HG02884 (cell line): ENCODE results near the gene WNT9B.

Experiments
- ATAC-seq: cut with Tn5 transposase; IDR thresholded peaks from one replicate; pipeline ENCODE4 v1.9.1; 2021; ENCODE audit warnings: mild to moderate bottlenecking, moderate library complexity; ENCODE audit not compliant: unreplicated experiment

Gene WNT9B, protein sequence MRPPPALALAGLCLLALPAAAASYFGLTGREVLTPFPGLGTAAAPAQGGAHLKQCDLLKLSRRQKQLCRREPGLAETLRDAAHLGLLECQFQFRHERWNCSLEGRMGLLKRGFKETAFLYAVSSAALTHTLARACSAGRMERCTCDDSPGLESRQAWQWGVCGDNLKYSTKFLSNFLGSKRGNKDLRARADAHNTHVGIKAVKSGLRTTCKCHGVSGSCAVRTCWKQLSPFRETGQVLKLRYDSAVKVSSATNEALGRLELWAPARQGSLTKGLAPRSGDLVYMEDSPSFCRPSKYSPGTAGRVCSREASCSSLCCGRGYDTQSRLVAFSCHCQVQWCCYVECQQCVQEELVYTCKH

DNA sequence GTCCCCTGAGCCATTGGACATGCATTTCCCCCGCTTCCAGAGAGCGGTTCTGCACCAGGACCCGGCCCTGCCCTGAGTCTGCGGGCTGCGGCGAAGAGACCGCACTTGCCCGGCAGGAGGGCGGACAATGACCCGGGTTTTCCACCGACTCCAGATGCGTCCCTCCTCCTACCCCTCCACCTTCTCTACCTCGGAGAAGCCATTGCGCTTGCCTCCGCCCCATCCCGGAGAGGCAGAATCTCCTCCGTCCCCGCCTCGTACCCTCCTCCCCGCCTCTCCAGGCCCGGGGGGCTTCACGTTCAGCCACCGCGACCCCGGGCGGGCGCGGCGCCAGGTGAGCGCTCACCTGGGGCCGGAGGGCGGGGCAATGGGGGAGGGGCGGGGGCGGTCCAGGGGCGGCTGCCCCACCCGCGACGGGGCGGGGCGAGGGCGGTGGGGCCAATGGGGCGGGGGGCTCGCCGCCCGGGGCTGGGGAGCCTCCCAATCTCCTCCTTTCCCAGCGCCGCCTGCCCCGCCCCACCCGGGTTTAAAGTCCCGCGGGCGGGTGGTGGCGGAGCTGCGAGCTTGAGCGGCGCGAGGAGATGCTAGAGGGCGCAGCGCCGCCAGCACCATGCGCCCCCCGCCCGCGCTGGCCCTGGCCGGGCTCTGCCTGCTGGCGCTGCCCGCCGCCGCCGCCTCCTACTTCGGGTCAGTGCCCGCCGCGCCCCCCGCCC, at the start of gene WNT9B:
TSS of gene WNT9B (plus strand) at position 555 of the 713 bp plus-strand sequence. CDS start at position 611, 56 bp downstream.
- ATAC-seq = no peak

DNA sequence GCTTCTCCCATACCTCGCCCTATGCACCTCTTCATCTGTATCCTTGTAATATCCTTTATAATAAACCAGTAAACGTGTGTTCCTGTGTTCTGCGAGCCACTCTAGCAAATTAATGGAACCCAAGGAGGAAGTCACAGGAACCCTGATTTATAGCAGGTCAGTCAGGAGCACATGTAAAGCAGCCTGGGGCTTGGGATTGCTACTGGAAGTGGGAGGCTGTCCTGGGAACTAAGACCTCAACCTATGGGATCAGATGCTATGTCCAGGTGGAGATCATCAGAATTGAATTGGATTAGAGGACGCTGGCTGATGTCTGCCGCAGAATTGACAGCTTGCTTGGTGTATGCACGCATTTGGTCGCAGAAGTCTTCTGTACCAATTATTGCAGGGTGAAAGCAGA, 48.6 kb upstream of the WNT9B start:
- no peak for ATAC-seq

DNA sequence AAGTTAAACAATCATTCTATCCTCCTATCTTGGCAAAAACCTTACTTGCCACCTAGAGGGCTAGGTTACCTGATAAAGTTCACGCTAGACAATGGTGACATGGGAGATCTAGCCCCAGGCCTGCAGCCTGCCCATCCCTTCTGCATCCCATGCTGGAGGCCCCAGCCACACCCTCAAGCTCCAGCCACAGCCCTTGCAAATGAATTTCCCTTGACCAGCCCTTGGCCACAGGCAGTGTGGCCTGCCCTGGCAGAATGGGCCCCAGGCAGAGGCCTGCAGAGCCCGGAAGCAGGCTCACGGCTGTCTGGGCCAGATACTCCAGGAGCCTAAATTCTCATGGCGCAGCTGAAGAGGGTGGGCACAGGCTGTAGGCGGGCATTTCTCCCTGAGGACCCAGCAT, 47.8 kb upstream of the WNT9B start:
- no peak for ATAC-seq

DNA sequence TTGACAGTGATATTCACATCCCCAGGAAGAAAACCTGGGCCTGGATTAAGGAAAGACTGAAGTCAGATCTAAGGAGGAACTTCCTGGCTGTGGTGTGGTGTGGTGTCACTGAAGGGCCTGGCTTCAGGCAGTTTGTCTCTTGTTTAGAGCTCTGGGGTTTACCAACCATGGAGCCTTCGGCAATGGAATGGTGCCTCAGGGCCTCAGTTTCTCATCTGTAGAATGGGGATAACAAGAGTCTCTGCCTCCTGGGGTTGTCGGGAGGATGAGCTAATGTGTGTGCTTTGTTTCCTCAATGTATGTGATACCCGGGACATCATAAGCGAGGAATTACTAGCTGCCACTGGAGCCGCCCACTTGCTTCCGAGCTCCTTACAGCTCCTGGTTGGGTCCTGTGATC, 45.6 kb upstream of the WNT9B start:
- ATAC-seq = no peak

DNA sequence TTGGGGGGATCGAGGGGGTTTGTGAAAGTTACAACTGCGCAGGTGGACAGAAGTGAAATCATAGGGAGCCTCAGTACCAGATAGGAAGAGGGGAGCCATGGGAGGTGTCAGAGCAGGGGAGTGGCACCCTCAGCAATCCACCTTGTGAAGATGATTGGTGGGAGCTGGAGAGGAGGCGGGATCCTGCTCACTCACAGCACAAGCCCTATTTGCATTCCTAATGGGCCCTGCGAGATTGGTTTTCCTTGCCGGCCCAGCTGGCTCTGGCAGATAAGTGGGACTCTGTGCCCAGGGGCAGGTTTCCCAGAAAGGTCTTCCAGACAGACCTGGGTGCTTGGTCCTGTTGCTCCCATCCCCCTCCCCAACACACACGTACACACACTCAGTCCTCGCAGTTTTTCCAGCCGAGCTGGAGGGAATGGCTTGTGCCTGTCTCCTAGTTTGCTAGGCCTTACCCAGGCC, 42.2 kb upstream of the WNT9B start:
- ATAC-seq = no peak

DNA sequence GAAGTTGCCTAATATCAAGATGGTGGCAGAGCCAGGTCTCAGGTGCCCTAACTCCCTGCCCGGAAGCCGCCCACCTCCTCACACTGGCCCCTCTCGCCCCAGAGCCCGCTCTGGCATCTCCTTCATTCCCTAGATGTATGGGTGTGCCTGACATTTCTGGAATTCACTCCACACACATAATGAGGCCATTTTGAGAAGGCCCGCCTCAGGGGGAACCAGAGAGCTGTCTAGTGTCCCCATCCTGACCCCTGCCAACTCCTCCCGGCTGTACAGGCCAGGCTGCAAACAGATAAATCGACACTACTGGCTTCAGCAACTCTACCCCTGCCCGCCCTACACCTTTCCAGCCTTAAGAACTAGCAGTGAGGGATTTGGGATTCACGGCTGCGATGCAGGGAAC, 40.5 kb upstream of the WNT9B start:
- no peak for ATAC-seq

DNA sequence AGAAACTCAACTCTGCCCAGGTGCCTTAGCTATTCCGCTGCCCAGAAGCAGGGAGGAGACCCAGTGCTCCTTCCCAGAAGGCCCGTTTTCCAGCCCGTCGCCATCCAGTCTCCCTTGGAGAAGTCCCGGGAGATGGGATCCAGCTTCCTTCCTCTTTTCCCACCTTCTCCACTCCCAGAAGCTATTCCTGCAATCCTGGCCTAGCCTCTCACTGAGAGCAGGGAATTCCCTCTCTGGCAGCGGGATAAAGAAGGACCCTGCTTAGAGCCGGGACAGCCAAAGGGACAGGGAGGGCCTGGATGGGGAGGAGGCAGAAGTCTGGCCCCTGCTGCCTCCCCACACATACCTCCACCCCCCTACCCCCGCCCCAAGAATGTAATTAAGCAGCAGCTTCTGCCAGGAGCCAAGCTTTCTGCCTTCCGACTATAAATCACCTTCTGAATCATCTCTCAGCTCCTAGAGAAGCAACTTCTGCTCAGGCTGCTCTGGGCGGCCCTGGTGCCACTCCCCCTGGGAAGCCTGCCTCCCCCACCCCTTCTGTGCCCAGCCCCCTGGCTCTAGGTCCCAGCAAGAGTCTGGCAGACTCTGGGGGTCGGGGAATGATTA, 39.3 kb upstream of the WNT9B start:
- no peak for ATAC-seq

DNA sequence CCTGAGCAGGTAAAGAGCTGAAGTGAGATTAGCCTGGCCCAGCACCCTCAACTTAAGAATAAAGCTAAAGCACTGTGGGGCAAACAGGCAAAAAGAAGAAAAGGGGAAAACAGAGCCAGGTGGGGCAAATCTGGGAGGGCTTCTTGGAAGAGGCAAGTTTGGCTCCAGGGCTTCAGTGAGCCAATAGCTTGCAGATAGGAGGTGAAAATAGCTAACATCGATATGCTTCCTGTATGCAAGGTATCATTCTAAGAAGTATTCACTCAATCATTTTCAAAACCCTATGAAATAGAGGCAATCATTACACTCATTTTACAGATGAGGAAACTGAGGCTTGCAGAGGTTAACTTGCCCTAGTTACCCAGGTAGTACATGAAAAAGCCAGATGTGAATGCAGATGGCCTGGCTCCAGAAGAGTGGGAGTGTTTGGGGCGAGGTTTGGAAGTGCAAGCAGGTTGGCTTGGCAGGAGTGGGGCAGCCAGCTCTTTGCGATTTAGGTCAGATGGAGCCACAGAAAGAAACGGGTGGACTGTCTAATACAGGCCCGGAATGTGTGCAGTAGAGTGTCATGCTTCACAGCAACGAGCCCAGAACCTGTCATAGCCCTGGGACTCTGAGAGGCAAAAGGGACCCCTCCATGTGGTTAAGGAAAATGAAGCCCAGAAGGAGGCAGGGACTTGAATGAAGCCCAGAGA, 38.6 kb upstream of the WNT9B start:
- no peak for ATAC-seq

DNA sequence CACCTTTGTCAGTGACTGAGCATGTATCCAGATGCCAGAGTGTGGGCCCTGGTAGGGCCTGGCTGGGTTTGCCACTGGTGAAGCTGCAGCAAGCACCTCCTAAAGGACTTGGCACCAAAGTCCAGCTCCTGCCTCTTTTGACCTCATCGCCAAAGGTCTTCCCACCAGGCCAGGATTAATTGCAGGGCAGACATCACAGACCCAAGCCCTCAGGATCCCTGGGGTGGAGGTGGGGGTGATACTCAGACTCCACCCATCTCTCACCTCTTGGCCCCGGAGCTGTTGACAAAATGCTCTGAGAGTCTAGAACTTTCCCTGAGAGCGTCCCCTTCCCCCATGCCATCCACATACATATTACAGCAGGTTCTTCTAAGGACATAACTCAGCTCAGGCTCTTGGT, 37.5 kb upstream of the WNT9B start:
- no peak for ATAC-seq

DNA sequence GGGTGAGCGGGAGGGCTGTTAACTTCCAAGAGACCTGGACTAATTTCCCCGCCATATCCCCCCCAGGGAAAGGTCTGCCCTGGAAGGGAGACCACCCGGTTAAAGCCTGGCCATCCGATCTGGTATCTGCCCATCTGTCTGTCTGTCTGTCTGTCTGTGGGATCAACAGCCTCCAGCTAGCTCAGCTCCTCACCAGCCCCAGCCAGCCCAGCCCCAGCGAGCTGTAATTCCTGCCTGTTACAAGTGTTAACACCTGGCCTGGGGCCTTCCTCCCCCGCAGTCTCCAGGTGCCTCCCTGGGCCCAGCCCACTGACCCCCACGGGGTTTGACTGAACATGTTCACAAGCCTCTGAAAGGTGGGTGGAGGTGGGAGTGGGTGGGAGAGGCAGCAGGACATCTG, 36.9 kb upstream of the WNT9B start:
- no peak for ATAC-seq

DNA sequence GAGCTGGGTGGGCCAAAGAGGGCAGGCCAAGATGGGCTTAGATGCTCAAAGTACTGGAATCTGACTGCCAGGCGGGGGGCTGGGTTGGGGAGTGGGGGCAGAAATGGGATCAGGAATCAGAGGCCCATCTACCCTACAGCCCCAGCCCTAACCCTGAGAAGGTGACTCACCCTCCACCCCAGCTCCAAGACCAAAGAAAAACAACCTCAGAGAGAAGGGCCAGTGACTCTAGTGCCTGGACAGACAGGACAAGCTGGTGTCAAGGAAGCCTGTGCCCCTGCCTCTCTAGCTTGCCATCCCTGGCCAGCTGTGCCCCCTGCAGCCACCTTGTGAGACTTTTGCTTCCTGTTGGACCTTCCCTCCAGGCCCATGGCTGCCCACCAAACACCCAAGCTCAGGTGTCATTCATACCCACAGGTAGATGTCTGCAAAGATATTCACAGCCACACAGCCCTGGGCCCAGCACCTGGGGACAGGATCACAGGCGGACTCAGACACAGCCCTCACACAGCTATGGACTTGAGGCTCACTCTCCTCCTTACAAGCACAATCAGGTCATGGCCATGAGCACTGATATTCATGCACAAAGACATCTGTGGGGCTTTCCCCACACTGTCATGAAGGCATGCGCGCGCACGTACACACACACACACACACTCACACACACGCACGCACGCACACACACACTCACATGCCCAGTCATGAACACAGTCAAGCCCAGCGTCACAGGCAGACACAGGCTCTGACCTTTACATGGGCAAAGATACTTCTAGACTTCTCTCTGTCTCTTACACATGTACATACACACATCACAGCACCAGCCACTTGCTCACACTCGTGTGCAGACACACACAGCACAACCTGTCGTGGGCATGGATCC, 35.7 kb upstream of the WNT9B start:
- no peak for ATAC-seq

DNA sequence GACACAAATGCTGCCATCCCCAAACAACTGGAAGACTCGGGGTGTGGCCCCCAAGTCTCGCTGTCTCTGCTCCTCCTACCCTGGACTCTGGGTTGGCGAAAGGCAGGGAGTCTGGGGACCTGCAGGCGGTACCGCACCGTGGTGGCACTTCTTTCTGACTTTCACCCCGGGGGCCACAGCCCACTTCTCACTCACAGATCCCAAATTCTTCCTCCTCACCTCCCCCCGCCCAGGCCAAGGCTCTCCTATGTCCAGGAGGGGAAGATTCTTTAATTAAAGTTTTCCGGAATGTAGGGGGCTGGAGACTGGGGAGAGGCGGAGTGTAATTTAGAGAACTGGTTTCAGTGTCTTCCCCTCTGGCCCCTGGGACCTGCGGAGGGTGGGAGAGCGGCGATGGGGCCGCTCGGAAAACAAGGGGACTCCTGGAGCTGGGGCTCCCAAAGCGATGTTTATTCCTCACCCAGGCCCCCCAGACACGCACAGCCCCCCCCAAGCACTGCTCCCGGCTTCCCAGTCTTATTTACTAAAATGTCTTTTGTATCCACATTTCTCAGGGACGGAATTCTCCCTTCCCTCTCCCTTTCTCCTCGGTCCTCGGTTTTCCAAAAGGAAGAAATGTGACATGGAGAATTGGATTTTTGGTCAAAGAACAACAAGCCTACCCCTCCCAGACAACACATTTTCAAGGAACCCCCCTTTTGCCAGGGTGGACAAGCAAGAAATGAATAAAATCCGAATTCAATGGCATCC, 34.1 kb upstream of the WNT9B start:
- ATAC-seq = no peak

DNA sequence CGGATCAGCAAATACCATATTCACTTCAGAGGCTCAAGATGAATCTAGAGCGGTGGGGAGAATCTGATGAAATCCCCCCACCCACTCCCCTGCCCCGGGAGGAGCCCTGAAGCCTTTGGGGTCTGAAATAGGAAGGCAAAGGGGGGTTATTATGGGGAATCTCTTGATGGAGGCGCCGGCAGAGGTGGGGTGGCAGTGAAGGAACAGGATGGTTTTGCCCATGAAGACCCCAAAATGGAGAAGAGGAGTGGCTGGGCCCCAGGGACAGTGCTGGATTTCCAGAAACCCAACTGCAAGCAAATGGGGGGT, 33.5 kb upstream of the WNT9B start:
- ATAC-seq = no peak

DNA sequence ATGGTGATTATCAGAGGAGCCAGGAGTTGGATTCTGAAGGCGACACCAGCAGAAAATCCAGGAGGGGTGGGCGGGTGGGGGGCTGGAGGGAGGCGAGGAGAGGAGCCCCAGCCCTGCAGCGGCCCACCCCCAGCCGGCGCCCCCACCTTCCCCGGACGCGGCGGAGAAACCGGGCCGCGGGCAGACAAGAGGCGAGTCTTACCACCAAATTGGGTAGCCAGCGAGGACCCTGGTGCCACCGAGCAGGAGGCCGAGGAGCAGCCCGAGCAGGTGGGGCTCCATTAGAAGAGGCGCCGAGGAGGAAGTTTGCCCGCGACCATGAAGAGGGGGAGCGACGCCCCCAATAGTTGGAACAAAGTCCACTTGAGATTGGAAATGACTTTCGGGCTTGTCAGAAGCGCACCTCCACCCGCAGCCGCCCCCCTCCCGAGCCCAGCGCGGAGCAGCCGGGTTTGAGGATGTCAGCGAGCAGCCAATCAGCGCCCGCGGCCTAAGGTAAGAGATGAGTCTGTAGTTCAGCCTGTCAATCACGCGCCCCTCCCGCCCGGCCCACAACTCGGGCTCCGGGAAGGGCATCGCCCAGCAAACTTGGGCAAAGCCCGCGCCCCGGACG, 33.0 kb upstream of the WNT9B start, which contains the start of gene WNT3:
TSS of gene WNT3 (minus strand) at position 377 of the 613 bp plus-strand sequence. CDS start at position 282, 95 bp downstream.
- ATAC-seq = no peak

DNA sequence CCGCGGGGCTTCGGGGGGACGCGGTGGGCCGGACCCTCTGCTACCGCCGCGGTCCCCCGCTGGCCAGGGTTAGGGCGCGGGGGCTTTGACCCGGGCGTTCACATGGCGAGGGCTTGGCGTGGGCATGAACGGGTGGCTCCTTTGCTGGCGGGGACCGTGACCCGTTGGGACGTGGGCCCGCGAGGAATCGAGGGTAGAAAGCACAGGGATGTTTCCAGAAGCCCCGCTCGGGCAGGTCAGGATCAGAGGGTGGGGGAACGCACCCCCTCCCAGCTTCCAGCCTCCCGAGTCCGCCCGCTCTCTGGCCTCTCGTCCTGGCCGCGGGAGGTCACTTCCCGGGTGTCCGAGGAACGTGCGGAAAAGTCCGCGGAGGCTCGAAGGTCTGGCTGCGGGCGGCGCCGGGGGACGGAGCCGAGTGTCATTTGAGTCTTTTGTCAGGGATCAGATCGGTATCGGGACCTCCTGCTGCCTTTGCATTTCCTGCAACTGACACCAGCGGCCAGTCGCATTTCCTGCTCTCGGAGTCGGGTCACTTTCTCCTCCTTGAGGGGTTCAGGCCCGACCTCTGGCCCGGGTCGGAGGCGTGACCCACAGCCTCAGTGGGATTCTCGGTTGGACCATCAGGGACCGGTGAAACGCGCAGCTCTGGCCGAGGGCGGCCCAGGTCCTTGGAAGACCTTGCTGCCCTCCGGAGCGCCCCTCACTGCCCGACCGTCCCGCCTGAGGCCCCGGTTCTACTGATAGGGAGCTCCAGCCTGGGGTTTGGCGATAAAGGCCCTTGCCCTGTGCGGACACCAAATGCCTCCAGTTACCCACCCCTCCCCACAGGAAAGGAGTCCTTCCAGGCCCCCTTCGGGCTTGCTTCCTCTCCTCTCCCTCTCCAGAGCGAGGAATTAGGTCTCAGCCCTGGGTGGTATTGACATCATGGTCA, 32.2 kb upstream of the WNT9B start:
- ATAC-seq = no peak

DNA sequence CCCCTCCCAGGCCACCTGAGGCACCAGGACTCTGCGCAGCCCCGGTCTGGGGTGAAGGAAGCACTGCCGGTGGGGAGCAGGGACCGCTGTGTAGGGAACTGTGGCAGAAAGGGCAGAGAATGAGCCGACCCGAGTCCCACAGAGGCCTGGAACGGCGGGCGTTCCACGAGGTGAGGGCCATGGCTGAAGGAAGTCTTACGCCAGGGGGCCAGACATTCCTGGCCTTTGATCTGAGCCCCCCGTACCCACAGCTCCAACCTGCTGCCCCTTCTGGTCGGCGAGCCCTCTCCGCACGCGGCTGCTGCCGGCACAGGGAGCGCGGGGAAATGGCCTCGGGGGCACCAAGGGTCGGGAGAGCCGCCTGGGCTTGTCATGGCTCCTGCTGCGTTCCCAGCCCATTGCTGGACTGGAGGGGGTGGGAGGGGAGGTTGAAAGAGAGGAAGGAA, 31.5 kb upstream of the WNT9B start:
- no peak for ATAC-seq

DNA sequence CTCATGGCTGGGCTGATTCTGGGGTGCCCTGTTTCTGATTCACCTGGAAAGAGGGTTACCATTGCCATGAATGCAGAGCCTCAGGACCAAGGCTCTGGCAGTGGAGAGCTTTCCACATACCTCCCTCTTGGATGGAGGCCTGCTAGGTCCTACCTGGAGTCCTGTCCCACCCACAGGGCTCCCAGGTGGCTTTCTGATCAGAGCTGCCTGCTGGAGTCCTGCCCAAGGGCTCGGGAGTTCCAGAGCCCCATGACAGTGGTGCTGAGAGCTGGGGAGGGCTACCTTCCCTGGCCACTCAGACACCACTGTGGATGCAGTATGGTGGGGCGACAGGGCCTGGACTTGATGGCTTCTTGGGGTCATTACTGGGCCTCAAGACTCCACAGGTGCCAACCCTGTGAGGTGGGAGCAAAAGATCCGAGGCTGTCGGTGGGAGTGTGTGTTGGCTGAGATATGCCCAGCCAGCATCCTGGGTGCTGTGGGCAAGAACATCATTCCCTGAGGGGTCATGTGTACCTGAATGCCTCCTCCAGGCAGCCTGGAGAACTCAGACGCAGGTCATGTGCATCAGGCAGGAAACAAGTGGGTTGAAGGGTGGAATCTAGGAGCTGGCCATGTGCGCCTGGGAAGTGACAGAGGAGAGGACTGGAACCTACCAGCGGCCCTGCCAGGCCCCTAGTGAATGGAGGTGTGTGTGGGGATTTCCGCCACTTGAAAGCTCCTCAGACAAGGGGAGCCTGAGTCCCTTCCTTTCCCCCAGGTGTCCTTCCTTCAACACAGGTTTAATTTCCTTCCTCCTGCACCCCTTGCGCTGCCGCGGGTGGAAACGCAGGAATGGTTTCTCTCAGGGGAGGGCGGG, 30.6 kb upstream of the WNT9B start:
- no peak for ATAC-seq
